IMR-90 (cell line): ENCODE measurements around the gene HELZ. TPM values are rescaled to one million over a fixed set of nuclear protein-coding genes. Genes with fewer than 3 reads are reported as not detected.

ENCODE experiments used
- ATAC-seq: fragments of 200-7000 bp; cut with Tn5 transposase; 2 replicates; pipeline ENCODE4 v1.9.1; 2020; ENCODE audit warnings: low read depth, mild to moderate bottlenecking, moderate library complexity
- BruUV-seq: library from RNA; stranded (reverse); fragments of 400-500 nt; replicated peaks from 2 replicates; lab custom pipeline; 2021; lab: Mats Ljungman, UMichigan
- CTCF ChIA-PET: fragments of 300-600 bp; formaldehyde crosslinking; extraction: SDS; loops from one replicate; lab custom pipeline; 2021; ENCODE audit warnings: antibody characterized with exemption; lab: Yijun Ruan, JAX
- POLR2A ChIA-PET: fragments of 300-600 bp; sonication (Branson Sonifier 250); formaldehyde crosslinking; loops from one replicate; lab custom pipeline; 2022; ENCODE audit warnings: antibody characterized with exemption; ENCODE audit not compliant: unreplicated experiment; lab: Charles Lee
- DNase-seq: peaks from one replicate; pipeline ENCODE4 v3.0.0; 2013
- H2AFZ ChIP-seq: replicated peaks from 2 replicates; pipeline ENCODE3; 2013; ENCODE audit warnings: low read length, mild to moderate bottlenecking; ENCODE audit not compliant: poor library complexity
- H2AK5ac ChIP-seq: 2 replicates; pipeline ENCODE4 v1.6.1; 2013; ENCODE audit warnings: low read depth, low read length, inconsistent platforms
- H2AK9ac ChIP-seq: replicated peaks from 2 replicates; pipeline ENCODE3; 2013; ENCODE audit warnings: mild to moderate bottlenecking, low read depth, low read length, moderate library complexity; ENCODE audit not compliant: poor library complexity
- H2BK120ac ChIP-seq: 2 replicates; pipeline ENCODE4 v1.6.1; 2013; ENCODE audit warnings: low read depth, low read length, inconsistent platforms
- H2BK15ac ChIP-seq: 3 replicates; pipeline ENCODE4 v1.6.1; 2013; ENCODE audit warnings: low read depth, low read length, inconsistent platforms
- H2BK20ac ChIP-seq: 2 replicates; pipeline ENCODE4 v1.6.1; 2013; ENCODE audit warnings: low read depth, mild to moderate bottlenecking, inconsistent platforms, low read length, moderate library complexity
- H2BK5ac ChIP-seq: 2 replicates; pipeline ENCODE4 v1.6.1; 2013; ENCODE audit warnings: mild to moderate bottlenecking, low read depth, low read length, inconsistent platforms; ENCODE audit not compliant: poor library complexity, severe bottlenecking
- H3K14ac ChIP-seq: replicated peaks from 2 replicates; pipeline ENCODE4 v1.6.1; 2013; ENCODE audit warnings: low read depth, low read length, inconsistent platforms
- H3K18ac ChIP-seq: 2 replicates; pipeline ENCODE4 v1.6.1; 2013; ENCODE audit warnings: low read depth, low read length, control low read depth
- H3K23ac ChIP-seq: 2 replicates; pipeline ENCODE4 v1.6.1; 2013; ENCODE audit warnings: low read depth, low read length, inconsistent platforms
- H3K27ac ChIP-seq: 2 replicates; pipeline ENCODE4 v1.5.1; 2013; ENCODE audit warnings: mild to moderate bottlenecking, control low read depth, low read length; ENCODE audit not compliant: insufficient read depth
- H3K27me3 ChIP-seq: 2 replicates; pipeline ENCODE4 v1.6.1; 2013; ENCODE audit warnings: low read length; ENCODE audit not compliant: control insufficient read depth, insufficient read depth
- H3K36me3 ChIP-seq: 2 replicates; pipeline ENCODE4 v1.6.1; 2013; ENCODE audit warnings: low read length, mixed read lengths; ENCODE audit not compliant: control insufficient read depth, insufficient read depth
- H3K4ac ChIP-seq: 2 replicates; pipeline ENCODE4 v1.6.1; 2013; ENCODE audit warnings: low read depth, low read length, inconsistent platforms
- H3K4me1 ChIP-seq: 2 replicates; pipeline ENCODE4 v1.6.1; 2013; ENCODE audit warnings: low read length, mixed read lengths; ENCODE audit not compliant: control insufficient read depth, insufficient read depth
- H3K4me2 ChIP-seq: 2 replicates; pipeline ENCODE4 v1.6.1; 2013; ENCODE audit warnings: low read depth, mild to moderate bottlenecking, control low read depth, low read length, moderate library complexity
- H3K4me3 ChIP-seq: 2 replicates; pipeline ENCODE4 v1.5.1; 2013; ENCODE audit warnings: low read depth, mild to moderate bottlenecking, control low read depth, low read length, moderate library complexity; ENCODE audit not compliant: insufficient read depth
- H3K56ac ChIP-seq: 2 replicates; pipeline ENCODE4 v1.6.1; 2013; ENCODE audit warnings: low read length, inconsistent platforms; ENCODE audit not compliant: insufficient read depth; ENCODE audit errors: extremely low read depth
- H3K79me1 ChIP-seq, 2 experiments: 2 replicates each; pipeline ENCODE4 v1.6.1; 2013; ENCODE audit warnings: low read length in 2 of 2, inconsistent platforms in 1 of 2, low read depth in 1 of 2
- H3K9ac ChIP-seq: 2 replicates; pipeline ENCODE4 v1.6.1; 2013; ENCODE audit warnings: low read depth, low read length, control low read depth
- H3K9me1 ChIP-seq: 2 replicates; pipeline ENCODE4 v1.6.1; 2013; ENCODE audit warnings: low read length, inconsistent platforms; ENCODE audit not compliant: insufficient read depth
- H3K9me3 ChIP-seq: 2 replicates; pipeline ENCODE4 v1.6.1; 2013; ENCODE audit warnings: low read length; ENCODE audit not compliant: control insufficient read depth, insufficient read depth
- H4K20me1 ChIP-seq: 2 replicates; pipeline ENCODE4 v1.6.1; 2013; ENCODE audit warnings: low read length, inconsistent platforms; ENCODE audit not compliant: insufficient read depth
- H4K5ac ChIP-seq: 2 replicates; pipeline ENCODE4 v1.6.1; 2013; ENCODE audit warnings: mild to moderate bottlenecking, low read depth, low read length, control low read depth
- H4K8ac ChIP-seq, 2 experiments: 2 replicates each; pipeline ENCODE4 v1.6.1; 2013; ENCODE audit warnings: low read depth in 2 of 2, low read length in 2 of 2, control low read depth in 1 of 2, inconsistent platforms in 1 of 2
- H4K91ac ChIP-seq: 2 replicates; pipeline ENCODE4 v1.6.1; 2013; ENCODE audit warnings: low read depth, low read length, inconsistent platforms; ENCODE audit not compliant: insufficient read depth
- BHLHE40 ChIP-seq: fragments of 150-350 bp; IDR thresholded peaks from 2 replicates; pipeline ENCODE4 v1.6.1; 2016; ENCODE audit warnings: mild to moderate bottlenecking, low read depth, low read length
- CEBPB ChIP-seq: IDR thresholded peaks from 2 replicates; pipeline ENCODE4 v1.6.1; 2012; ENCODE audit warnings: low read depth, low read length, improper control_type of control experiment
- CHD1 ChIP-seq: IDR thresholded peaks from 2 replicates; pipeline ENCODE4 v1.6.1; 2012; ENCODE audit warnings: low read depth, low read length, improper control_type of control experiment
- FOS ChIP-seq: fragments of 150-350 bp; IDR thresholded peaks from 2 replicates; pipeline ENCODE4 v1.6.1; 2016; ENCODE audit warnings: low read depth, low read length
- MAFK ChIP-seq: IDR thresholded peaks from 2 replicates; pipeline ENCODE4 v1.6.1; 2012; ENCODE audit warnings: low read depth, low read length, improper control_type of control experiment
- MAZ ChIP-seq: IDR thresholded peaks from 2 replicates; pipeline ENCODE4 v1.6.1; 2012; ENCODE audit warnings: low read depth, mild to moderate bottlenecking, low read length, improper control_type of control experiment, moderate library complexity, borderline replicate concordance
- MXI1 ChIP-seq: IDR thresholded peaks from 2 replicates; pipeline ENCODE4 v1.6.1; 2012; ENCODE audit warnings: low read depth, mild to moderate bottlenecking, low read length, moderate library complexity, borderline replicate concordance
- NFE2L2 ChIP-seq: fragments of 150-350 bp; IDR thresholded peaks from 2 replicates; pipeline ENCODE4 v1.6.1; 2016; ENCODE audit warnings: low read depth, mild to moderate bottlenecking, low read length
- POLR2A ChIP-seq: IDR thresholded peaks from 2 replicates; pipeline ENCODE4 v1.6.1; 2012; ENCODE audit warnings: mild to moderate bottlenecking, low read depth, low read length
- RAD21 ChIP-seq: IDR thresholded peaks from 2 replicates; pipeline ENCODE4 v1.6.1; 2012; ENCODE audit warnings: low read length, improper control_type of control experiment
- RCOR1 ChIP-seq: IDR thresholded peaks from 2 replicates; pipeline ENCODE4 v1.6.1; 2012; ENCODE audit warnings: mild to moderate bottlenecking, low read length, improper control_type of control experiment; ENCODE audit not compliant: insufficient replicate concordance
- RFX5 ChIP-seq: IDR thresholded peaks from 2 replicates; pipeline ENCODE4 v1.8.0; 2012; ENCODE audit warnings: low read depth, mild to moderate bottlenecking, low read length, moderate library complexity
- SMC3 ChIP-seq: fragments of 150-350 bp; IDR thresholded peaks from 2 replicates; pipeline ENCODE4 v1.6.1; 2016; ENCODE audit warnings: low read depth, mild to moderate bottlenecking, antibody characterized with exemption, low read length, moderate library complexity
- WGBS, 2 experiments: methylation state at CpG; one replicate each; pipeline versions ENCODE4 v1.1.5 to v1.1.7; 2013; ENCODE audit warnings: missing lambda C conversion rate in 2 of 2; ENCODE audit not compliant: insufficient read length in 1 of 2; ENCODE audit errors: extremely low coverage in 2 of 2; 5-methylcytosine and 5-hydroxymethylcytosine counted together
- dilution Hi-C: fragments of 300-500 bp; cut with HindIII; formaldehyde crosslinking; loops from one replicate; pipeline ENCODE4 v1.14.3; 2018; ENCODE audit warnings: low sequenced_read_pairs; ENCODE audit not compliant: unreplicated experiment
- in situ Hi-C: fragments of 300-500 bp; cut with MboI; formaldehyde crosslinking; loops from 3 replicates; pipeline ENCODE4 v1.14.3; 2019; ENCODE audit warnings: low sequenced_read_pairs, inconsistent platforms, mixed read lengths
- intact Hi-C: fragments of 100-400 bp; cut with micrococcal nuclease; formaldehyde crosslinking; loops from 2 replicates; pipeline ENCODE4 v1.10.0; 2022
- polyA plus RNA-seq, 3 experiments: library from polyadenylated mRNA; depleted of rRNA; stranded (reverse); fragments of >200 nt; gene quantifications; 2 replicates each; pipeline ENCODE4 v1.2.3, GENCODE V29; 2012; ENCODE audit warnings: low replicate concordance in 1 of 3
- total RNA-seq: library from RNA; depleted of rRNA; stranded (reverse); fragments of >200 nt; gene quantifications from 2 replicates; pipeline ENCODE4 v1.2.3, GENCODE V29; 2012
- TF ChIP-seq, protein P1 (sequence below): conservative IDR thresholded peaks from 2 replicates; pipeline ENCODE4 v1.5.1; 2012; ENCODE audit warnings: mild to moderate bottlenecking, low read depth, low read length, improper control_type of control experiment
- TF ChIP-seq, protein P2 (sequence below): fragments of 150-350 bp; IDR thresholded peaks from 2 replicates; pipeline ENCODE4 v1.6.1; 2016; ENCODE audit warnings: low read depth, mild to moderate bottlenecking, low read length, moderate library complexity, borderline replicate concordance
- TF ChIP-seq, protein P3 (sequence below): fragments of 150-350 bp; IDR thresholded peaks from 2 replicates; pipeline ENCODE4 v1.6.1; 2017; ENCODE audit warnings: mild to moderate bottlenecking, antibody characterized with exemption, low read length, low read depth

Gene HELZ
- total and polyA plus RNA-seq, 2 of the 4 experiments (the other 2 are of a cell fraction): 8.0 to 60.6 TPM

DNA sequence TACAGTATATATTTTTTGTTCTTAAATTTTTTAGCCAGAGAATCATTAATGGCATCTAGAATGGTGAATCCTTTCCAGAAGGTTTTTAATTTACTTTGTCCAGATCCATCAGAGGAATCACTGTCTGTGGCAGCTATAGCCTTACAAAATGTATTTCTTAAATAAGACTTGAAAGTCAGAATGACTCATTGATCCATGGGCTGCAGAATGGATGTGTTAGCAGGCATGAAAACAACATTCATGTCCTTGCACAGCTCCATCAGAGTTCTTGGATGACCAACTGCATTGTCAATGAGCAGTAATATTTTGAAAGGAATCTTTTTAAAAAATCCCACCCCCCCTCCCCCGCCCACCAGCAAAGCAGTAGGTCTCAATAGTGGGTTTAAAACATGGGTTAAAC lies 149.2 kb downstream of the HELZ start:
- H3K4me1 ChIP-seq: no peaks in the 10 kb centered on the region; the same call in 1 of the 2 replicates
- no peak overlapping the region for H2BK20ac ChIP-seq
- no peaks in the 10 kb centered on the region for H3K27me3 ChIP-seq
- TF ChIP-seq MAZ (no peak), POLR2A (no peak), SMC3 (no peak), RFX5 (no peak), NFE2L2 (no peak), RAD21 (no peak), FOS (no peak), MAFK (no peak), RCOR1 (no peak), CHD1 (no peak), MXI1 (no peak), BHLHE40 (no peak), CEBPB (no peak)
- TF ChIP-seq, protein P1, sequence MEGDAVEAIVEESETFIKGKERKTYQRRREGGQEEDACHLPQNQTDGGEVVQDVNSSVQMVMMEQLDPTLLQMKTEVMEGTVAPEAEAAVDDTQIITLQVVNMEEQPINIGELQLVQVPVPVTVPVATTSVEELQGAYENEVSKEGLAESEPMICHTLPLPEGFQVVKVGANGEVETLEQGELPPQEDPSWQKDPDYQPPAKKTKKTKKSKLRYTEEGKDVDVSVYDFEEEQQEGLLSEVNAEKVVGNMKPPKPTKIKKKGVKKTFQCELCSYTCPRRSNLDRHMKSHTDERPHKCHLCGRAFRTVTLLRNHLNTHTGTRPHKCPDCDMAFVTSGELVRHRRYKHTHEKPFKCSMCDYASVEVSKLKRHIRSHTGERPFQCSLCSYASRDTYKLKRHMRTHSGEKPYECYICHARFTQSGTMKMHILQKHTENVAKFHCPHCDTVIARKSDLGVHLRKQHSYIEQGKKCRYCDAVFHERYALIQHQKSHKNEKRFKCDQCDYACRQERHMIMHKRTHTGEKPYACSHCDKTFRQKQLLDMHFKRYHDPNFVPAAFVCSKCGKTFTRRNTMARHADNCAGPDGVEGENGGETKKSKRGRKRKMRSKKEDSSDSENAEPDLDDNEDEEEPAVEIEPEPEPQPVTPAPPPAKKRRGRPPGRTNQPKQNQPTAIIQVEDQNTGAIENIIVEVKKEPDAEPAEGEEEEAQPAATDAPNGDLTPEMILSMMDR: no peak
- TF ChIP-seq, protein P2, sequence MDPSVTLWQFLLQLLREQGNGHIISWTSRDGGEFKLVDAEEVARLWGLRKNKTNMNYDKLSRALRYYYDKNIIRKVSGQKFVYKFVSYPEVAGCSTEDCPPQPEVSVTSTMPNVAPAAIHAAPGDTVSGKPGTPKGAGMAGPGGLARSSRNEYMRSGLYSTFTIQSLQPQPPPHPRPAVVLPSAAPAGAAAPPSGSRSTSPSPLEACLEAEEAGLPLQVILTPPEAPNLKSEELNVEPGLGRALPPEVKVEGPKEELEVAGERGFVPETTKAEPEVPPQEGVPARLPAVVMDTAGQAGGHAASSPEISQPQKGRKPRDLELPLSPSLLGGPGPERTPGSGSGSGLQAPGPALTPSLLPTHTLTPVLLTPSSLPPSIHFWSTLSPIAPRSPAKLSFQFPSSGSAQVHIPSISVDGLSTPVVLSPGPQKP: no peak
- TF ChIP-seq, protein P3, sequence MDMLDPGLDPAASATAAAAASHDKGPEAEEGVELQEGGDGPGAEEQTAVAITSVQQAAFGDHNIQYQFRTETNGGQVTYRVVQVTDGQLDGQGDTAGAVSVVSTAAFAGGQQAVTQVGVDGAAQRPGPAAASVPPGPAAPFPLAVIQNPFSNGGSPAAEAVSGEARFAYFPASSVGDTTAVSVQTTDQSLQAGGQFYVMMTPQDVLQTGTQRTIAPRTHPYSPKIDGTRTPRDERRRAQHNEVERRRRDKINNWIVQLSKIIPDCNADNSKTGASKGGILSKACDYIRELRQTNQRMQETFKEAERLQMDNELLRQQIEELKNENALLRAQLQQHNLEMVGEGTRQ: no peak
- no peaks in the 10 kb centered on the region for H3K36me3 ChIP-seq
- no peak overlapping the region for H2BK15ac ChIP-seq
- no peak overlapping the region for H2BK120ac ChIP-seq
- no peak overlapping the region for H3K4me3 ChIP-seq
- H3K9ac ChIP-seq: no peak overlapping the region
- intact Hi-C loops (no loop called here), dilution Hi-C loops (no loop called here), in situ Hi-C loops (no loop called here)
- no peak overlapping the region for H3K56ac ChIP-seq
- H4K91ac ChIP-seq: no peak overlapping the region
- H4K5ac ChIP-seq: no peak overlapping the region
- 0 out of 2 replicates have a peak, but pooled peaks cover 6% of the 10 kb centered on the region for H4K20me1 ChIP-seq
- H3K23ac ChIP-seq: no peak overlapping the region
- H3K27ac ChIP-seq: no peak overlapping the region
- no peaks in the 10 kb centered on the region for H3K9me3 ChIP-seq
- ATAC-seq: peak; percentile 51
- H3K79me1 ChIP-seq: peaks cover 16 to 43% of the 10 kb centered on the region in 2 experiments
- peaks cover 3% of the 10 kb centered on the region; the same call in 1 of the 2 replicates for H3K9me1 ChIP-seq
- H4K8ac ChIP-seq: no peak overlapping the region
- no peak overlapping the region for H3K4me2 ChIP-seq
- no TSS peak for BruUV-seq
- no peak overlapping the region for H2AFZ ChIP-seq
- H3K4ac ChIP-seq: no peak overlapping the region
- no peak overlapping the region for H2AK9ac ChIP-seq
- CTCF ChIA-PET: no interaction called here
- no peak overlapping the region for H2AK5ac ChIP-seq
- no peak overlapping the region for H3K18ac ChIP-seq
- no peak overlapping the region for H2BK5ac ChIP-seq
- DNase-seq: peak; percentile 73
- H3K14ac ChIP-seq: no peak overlapping the region
- WGBS, 2 experiments: no CpG with 5 or more reads among the region's 1 CpG
- POLR2A ChIA-PET: no interaction called here
